ENCODE results near the gene RIMS1.
"Not testable (repeated sequence)": the region's sequence is repeated elsewhere in the genome, so short reads cannot be mapped to it uniquely, and the experiment has no call there.

Gene RIMS1

DNA sequence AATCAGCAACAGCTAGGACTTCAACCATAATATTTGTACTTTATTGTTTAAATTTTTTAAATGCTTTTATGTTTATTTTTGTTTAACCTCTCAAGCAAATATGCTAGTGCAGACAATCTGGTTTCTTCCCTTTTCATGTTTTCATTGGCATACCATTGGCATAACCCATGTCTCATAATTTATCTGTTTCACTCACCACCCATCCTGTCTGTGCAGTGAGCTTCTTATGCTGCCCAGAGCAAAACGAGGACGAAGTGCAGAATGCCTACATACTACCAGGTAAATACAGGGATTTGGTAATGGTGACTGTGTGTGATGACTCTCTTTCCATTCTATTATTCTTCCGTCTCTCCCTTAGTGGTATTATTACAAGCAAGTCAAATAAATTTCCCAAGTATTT lies 374.1 kb downstream of the RIMS1 start:
- DNase-seq = no peak

DNA sequence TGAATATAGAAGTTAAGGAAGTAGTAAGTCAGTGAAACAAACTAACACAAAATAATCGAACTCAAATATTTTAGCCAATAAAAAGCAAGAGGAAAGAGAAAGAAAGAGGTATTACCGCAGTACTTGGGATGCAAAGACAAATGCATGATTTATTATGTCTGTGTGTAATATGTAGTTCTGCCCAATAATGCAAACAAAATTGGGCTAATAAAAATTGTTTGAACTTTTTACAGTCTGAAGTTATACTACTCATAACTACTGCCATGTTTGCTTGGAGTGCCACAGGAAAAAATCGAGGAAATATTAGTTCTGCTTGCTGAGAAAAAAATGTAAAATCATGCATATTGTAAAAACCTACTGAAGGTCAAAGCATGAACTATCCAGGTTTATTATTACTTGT lies 375.2 kb downstream of the RIMS1 start:
- DNase-seq = no peak

DNA sequence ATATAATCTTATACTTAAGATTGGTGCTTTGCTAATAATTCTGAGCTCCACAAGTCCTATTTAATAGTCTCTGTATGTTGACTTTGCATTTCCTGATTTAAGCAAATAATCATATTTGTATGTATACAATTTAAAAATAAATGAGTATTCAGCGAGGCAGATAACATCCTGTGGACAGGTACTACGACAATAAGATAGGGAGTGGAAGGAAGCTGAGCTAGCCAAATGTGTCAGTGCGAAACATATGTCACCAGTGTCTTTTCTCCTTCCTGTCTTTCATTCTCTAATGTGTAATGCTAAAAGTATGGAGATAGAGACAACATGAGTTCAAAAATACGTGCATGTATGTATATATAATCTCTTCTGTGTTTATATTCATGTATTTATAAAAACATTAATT lies 375.9 kb downstream of the RIMS1 start:
- no peak for DNase-seq

DNA sequence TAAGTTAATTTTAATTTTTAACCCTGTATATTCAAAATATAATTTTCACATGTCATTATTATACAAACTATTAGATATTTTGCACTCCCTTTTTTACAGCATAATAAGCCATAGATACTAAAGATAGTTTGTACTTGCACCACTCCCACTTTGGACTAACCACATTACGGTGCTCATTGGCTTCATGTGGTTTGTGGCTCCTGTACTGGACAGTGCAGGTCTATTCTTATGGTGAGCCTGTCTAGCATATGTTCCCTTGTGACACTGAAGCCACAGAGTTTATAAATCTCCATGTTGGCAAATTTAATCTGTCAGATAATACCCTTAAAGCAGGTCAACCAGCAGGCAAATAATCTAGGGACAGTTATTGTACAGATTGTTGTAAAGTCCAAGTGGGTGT lies 381.1 kb downstream of the RIMS1 start:
- DNase-seq = no peak

DNA sequence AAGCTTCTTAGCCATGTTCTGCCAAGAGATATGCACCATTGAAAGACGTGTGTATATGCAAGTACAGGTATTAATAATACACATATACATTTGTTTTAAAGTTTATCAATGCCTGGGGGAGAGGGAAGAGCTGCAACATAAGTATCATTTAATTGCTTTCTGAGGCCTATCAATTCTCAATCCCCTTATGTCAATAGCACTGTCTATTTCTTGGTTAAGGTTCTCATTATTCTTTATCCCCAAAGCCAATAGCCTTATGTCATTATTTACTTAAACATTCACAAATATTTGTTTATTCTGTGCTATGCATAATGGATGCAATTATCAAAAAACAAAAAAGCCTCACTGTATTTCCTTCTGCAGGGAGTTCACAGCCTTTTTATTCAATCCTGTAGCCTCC lies 385.2 kb downstream of the RIMS1 start:
- peak; percentile 2 for DNase-seq

DNA sequence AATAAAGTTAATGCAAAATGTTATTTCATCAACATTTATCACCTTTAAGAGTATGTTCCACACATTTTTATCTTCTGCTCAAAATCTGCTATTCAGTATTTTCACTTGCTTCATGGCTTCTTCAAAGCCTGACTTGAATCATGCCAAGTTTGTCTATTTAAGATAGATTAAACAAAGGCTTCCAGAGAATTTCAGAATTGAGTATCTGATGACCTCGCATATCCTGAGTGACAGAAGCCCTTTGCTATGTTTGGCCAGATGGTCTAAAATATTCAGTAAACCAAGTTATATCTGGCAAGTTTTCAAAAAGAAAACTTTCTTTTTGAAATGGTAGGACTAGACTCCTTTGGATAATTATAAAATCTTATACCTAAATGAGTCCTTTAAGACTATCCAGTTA lies 386.6 kb downstream of the RIMS1 start:
- no peak for DNase-seq

DNA sequence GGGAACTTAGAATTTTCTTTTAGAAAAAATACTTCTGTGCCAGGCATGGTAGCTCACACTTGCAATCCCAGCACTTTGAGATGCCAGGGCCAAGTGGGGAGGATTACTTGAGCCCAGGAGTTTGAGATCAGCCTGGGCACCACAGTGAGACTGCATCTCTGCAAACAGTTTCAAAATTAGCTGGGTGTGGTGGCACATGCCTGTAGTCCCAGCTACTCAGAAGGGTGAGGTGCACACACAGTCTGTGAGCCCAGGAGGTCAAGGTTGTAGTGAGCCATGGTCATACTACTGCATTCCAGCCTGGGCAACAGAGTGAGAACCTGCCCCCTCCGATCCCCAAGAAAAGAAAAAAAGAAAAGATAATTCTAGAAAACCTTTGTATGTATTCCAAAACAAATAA lies 389.5 kb downstream of the RIMS1 start:
- DNase-seq = no peak

DNA sequence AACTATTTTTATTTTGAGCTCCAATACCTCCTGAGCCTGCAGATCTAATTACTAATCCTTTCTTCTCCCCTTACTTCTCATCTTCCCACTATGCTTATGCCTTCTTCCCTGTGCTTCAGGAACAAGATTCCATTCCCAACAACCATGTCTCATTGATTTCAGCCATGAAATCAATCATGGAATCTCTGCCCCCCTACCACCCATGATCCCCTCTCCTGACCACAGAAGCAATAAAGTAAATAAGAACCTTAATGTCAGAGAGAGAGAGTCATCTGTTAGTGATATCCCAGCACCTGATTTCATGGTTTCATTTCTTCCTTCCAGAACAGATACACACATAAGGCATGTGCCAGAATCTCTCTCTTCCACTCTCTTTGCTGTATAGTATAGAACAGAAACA lies 395.9 kb downstream of the RIMS1 start:
- DNase-seq = no peak

DNA sequence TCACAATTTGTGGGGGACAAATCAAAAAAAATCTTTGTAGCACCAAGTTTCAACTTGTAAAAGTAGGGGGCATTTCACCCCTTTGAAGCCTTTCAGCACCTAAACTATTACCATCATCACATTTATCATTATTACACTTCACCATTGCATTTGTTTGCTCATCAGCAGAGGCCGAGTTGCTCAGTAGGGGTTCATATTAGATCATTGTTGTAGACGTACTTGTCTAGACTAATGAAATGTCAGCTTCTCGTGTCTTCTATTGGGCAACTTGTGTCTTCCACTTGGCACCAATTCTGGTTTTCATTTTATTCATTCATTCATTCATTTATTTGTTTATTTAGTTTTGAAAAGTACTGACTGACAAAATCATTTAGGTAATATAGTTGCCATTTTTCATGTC lies 397.2 kb downstream of the RIMS1 start:
- no peak for DNase-seq

DNA sequence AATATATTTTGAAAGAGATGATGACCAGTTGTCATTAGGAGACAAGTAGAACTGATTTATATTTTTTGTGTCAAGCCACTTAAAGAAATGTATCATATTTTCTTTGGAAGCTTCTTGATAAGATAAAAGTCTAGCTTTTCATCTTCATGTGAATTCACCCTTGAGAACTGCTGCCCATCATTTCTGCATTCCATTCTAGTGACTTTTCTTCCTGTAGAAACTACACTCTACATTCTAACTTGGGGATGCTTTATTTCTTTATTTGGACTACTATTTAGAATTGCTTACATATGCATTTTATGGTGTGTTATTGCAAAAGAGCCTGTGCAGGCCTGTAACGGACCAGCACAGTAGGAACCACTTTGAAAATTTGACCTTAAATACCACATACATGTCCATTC lies 400.6 kb downstream of the RIMS1 start:
- DNase-seq = no peak

DNA sequence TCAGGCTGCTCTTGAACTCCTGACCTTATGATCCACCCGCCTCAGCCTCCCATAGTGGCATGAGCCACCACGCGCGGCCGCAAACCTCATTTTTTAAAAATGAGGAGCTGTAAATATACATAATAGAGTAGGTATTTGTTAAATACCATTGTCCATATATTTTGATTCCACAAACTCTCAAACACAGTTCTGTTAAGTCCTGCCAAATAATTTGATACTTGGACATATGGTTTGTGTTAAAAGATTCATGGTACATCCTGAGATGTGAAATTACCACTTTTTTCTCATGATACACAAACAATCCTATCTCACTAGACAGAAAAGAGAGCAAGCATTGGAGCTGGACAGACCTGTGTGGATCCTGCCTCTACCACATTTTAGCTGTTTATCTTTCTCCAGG lies 401.5 kb downstream of the RIMS1 start:
- no peak for DNase-seq

DNA sequence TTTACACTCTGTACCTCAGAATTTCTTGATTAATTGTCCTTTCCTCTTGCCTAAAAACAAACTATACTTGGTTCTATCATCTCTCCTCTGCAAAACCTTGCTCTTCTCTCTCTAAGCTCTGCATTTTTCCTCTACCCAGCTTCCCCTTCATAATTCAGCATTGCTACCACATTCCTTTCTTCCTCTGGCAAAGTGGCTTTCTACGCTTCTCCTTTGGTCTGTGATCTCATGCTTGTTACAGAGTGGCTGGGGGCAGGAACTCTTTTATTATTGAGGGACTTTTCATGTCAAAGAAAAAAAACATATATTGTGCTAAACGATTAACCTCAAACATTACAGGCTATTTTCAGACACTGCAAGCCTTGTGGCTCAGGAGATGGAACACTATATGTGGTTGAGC lies 402.2 kb downstream of the RIMS1 start:
- DNase-seq = no peak

DNA sequence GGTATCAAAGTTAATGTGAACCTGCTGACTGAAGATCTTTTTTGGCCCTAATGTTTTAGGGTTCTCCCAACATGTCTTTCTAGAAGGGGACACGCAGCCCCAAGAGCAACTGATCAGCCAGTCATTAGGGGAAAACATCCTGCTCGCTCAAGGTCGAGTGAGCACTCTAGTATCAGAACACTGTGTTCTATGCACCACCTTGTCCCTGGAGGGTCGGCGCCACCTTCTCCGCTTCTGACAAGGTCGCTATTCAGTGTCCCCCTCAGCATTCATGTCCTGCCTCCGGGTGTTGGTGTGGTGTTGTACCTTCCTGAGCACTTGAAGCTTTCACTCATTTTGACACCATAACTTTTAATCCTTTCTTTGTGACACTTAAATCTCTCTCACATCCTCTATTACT lies 404.3 kb downstream of the RIMS1 start:
- DNase-seq = peak; percentile 49

DNA sequence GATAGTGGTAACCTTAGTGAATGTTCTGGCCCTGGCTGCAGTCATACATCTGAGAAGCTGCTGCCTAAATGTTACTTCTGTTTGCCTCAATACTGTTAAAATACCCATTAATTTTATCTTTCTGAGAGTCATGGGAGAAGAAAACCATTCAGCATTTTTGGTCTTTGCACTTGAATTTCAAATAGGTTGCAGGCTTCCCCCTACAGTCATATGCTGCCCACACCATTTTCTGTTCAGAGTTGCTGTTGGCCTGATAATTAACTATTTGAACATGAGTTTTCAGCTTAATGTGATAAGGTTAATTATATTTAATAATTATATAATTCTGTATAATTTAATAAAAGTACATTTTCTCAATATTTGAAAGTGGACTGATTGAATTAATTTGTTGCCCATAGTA lies 410.0 kb downstream of the RIMS1 start:
- DNase-seq = no peak

DNA sequence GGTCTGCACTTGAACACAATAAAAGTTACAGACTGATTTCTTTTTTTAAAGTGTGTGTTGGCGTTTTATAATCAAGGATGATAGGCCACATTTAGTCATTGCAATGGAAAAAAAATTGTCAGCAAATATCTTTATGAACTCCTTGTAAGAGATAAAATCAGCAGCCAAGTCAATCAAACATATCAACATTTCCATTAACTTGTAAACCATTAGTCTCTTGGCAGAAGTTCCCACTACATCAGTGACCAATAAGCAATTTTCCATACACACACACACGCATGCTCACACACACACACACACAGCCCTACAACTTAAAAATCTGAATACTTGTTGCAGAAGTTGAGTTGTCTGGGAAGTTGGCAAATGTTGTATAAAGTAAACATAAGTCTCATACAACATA lies 419.6 kb downstream of the RIMS1 start:
- DNase-seq = no peak

DNA sequence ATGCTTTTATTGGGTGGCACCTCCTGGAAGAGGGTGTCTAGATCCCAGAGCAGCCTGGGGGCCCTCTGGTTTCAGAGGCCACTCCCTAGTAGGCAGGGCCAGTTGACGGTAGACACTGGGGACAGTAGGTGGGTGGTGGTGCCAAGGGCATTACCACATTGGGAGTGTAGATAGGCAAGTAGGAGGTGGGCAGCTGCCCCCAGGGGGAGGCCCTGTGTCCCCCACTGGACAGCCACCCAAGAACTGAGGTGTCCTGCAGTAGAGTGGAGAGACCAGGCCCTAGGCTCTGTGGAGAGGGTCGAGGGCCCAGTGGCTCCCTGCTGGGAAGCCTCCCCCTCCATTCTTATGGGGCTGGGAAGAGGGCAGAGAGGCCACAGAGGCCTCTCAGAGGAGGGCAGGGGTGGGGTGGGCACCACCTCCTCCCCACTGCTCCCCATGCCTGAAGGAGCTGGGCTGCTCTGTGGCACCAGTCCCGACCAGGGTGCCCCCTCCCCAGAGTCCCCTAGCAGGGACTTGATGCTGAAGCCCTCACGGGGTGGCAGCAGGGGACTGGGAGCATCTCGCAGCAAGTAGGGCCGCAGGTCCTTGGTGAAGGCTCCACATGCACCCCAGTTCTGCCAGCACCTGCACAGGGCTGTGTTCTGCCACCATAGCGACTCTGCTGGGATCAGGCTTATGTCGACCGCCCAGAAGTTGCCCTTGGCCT lies 430.5 kb downstream of the RIMS1 start:
- DNase-seq = no peak

DNA sequence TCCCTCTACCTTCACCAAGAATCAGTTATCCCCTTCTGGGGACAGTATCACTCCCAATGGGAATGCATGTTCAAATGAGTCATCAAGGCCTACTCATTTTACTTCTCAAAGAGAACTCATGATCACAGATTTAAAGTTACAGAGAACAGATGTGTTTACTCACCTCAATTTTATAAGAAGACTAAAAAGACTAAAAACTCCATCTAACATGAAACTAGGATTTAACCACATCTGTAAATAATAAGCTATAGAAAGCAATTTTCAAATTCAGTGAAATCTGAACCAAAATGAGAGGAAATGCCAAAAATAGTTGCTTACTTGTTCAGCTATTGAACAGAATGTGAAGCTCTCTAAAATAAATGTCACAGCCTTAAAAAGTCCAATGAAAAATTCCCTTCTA lies 435.4 kb downstream of the RIMS1 start:
- DNase-seq = no peak

DNA sequence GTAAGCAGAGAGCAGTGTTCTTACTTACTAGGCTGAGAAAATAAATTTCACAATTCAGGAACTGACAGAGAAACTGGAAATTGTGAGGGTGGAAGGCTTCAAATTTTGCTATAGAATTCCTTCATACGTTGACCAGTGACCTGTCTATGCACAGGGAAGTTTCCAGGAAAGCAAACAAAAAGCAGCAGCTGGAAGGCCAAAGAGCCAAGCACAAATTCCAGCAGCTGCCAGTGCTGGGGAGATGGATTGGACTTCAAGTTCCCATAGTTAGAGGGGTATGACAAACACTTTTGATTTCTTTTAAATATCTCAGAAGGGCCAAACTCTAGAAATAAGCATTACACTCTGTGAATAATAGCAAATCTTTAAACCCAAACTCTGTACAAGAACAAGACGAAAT lies 436.4 kb downstream of the RIMS1 start:
- no peak for DNase-seq

DNA sequence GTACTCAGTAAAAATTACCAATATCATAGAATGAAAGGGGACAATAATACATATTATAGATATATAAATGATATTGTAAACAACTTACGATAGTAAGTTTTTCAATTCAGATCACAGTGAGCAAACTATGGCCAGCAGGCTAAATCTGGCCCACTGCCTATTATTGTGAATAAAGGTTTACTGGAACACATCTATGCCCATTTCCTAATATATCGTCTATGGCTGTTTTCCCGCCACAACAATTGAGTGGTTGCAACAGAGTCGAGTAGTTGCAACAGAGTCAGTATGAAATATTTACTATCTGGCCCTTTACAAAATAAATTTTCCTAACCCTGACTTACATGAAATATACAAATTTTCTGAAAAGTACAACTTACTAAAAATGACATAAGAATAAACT lies 438.2 kb downstream of the RIMS1 start:
- no peak for DNase-seq

DNA sequence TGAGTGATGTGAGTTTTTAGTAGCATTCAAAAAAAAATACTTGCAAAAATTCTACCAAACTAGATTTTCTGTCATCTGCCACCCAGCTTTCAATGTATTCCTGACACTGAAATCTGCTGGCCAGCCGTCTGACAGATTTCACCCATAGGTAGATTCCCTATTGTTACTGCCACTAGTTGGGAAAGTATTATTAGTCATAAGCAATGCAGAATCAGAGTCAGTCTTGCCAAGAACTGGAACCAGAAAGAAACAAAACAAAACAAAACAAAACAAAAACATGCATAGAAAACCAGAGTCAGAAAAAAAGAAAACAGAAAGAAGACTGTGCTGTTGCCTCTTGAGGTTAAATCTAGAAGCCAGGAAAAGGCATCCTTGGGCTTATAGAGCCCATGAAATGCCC lies 442.4 kb downstream of the RIMS1 start:
- DNase-seq = no peak

DNA sequence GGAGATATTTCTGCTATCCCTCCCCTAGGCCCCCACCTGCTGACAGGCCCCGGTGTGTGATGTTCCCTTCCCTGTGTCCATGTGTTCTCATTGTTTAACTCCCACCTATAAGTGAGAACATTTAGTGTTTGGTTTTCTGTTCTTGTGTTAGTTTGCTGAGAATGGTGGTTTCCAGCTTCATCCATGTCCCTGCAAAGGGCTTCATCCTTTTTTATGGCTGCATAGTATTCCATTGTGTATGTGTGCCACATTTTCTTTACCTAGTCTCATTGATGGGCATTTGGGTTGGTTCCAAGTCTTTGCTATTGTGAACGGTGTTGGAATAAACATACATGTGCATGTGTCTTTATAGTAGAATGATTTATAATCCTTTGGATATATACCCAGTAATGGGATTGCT lies 448.9 kb downstream of the RIMS1 start:
- not testable (repeated sequence) for DNase-seq

DNA sequence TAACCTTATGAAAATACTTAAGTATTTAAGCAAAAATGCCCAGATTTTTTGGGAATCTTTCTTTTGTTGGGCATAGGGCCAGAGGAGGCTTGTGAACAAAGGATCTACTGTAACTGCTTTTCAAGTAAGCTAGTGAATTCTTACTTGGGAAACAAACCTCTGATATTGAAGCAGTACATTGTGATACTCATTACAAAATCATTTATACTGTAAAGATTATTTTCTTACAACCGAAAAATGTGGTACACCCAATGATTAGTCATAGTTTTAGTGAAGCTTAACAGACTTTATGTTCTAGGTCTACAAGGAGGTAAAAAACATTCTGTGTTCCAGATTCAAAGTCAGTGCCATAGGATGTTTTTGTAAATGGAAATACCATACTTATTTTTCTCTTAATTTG lies 462.6 kb downstream of the RIMS1 start:
- no peak for DNase-seq

DNA sequence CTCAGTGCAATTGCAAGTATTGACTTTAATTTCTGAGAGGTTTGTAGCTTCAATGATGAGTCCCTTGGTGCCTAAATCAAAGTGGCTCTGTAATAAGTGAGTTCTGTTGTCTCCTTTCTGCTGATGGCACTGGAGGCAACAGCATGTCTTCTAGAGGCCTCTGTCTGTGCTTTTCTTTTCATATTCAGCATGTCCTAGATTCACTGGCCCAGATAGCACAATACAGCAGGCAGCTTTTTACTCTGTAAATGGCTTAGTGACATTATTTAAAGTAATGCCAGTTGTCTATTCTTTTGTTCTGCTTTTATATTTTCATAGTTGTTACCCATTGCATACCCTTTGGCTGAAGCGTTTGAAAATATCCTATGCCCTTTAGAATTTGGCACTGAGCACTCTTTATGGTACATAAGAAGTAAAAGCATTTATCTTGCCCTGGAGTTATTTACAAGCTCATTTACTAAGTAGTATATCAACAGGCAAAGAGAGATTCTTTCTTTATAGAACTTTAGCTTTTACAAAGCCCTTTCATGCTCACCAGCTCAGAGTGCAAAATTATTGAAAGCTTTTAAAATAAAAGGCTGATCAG lies 464.0 kb downstream of the RIMS1 start:
- no peak for DNase-seq

DNA sequence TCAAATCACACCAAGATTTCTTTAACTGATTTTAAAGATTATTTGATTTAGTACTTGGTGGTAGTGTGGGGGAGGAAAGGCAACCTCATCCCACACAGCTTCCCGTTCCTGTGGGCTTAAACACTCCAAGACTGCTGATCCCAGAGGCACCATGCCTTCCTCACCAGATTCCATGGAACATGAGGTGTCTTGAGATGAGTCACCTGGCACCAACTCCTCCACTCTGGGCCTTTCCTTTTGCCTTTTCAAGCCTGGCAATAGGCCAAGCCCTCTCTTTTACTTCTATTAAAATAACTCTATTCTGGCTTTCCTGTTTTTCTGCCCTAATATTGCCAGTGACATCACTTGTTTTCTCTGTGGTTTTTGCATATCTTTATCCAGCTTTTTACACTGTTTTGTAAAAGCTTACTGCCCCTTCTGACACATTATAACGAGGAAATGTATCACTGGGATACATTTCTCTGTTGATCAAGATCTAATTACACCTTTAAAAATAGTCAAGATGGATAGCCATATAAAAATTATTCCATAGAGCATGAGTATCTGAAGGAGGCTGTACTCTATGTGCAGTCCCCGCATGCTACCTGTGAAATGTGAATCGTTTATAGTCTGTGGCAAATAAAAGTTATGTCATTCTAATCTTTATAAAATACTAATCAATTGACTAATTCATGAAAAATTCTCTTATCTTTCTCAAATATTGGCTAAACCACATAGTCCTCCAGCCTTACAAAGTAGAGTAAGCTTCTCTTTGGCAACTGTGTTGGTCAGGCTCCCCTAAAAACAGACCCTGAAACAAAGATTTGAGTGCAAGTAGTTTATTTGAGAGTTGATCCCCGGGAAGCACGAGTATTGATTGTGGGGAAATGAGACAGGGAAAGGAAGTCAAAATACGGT lies 477.7 kb downstream of the RIMS1 start:
- DNase-seq = no peak
